MM.1S (cell line): ENCODE results near the gene SLC44A5.

Source experiments
- DNase-seq: peaks from one replicate; pipeline ENCODE4 v3.0.0-alpha.2; 2015
- H2AFZ ChIP-seq: fragments of 300-600 bp; sonication (generic); 2 replicates; pipeline ENCODE4 v1.6.0; 2016; ENCODE audit warnings: antibody characterized with exemption, low read length
- H3F3A ChIP-seq: fragments of 300-600 bp; sonication (generic); 2 replicates; pipeline ENCODE4 v1.6.1; 2016; ENCODE audit warnings: mild to moderate bottlenecking, antibody characterized with exemption, low read length, moderate library complexity, mixed read lengths; ENCODE audit not compliant: insufficient read depth
- H3K27ac ChIP-seq: fragments of 300-600 bp; sonication (generic); 2 replicates; pipeline ENCODE4 v1.5.1; 2016; ENCODE audit warnings: mild to moderate bottlenecking, low read length
- H3K27me3 ChIP-seq: fragments of 300-600 bp; sonication (generic); replicated peaks from 2 replicates; pipeline ENCODE4 v1.6.0; 2016; ENCODE audit warnings: low read length; ENCODE audit not compliant: insufficient read depth
- H3K36me3 ChIP-seq: fragments of 300-600 bp; sonication (generic); replicated peaks from 2 replicates; pipeline ENCODE4 v1.6.1; 2016; ENCODE audit warnings: mild to moderate bottlenecking, low read length, mixed read lengths; ENCODE audit not compliant: insufficient read depth
- H3K4me1 ChIP-seq: fragments of 300-600 bp; sonication (generic); 2 replicates; pipeline ENCODE4 v1.6.1; 2016; ENCODE audit warnings: low read length, mixed read lengths
- H3K4me2 ChIP-seq: fragments of 300-600 bp; sonication (generic); 2 replicates; pipeline ENCODE4 v1.6.0; 2016; ENCODE audit warnings: low read depth, low read length
- H3K4me3 ChIP-seq: fragments of 300-600 bp; sonication (generic); 2 replicates; pipeline ENCODE4 v1.5.1; 2016; ENCODE audit warnings: low read length, mixed read lengths
- H3K79me2 ChIP-seq: fragments of 300-600 bp; sonication (generic); 2 replicates; pipeline ENCODE4 v1.6.1; 2016; ENCODE audit warnings: mixed run types, low read length, mixed read lengths
- H3K9ac ChIP-seq: fragments of 300-600 bp; sonication (generic); 2 replicates; pipeline ENCODE4 v1.6.1; 2016; ENCODE audit warnings: low read length, mixed read lengths
- H3K9me2 ChIP-seq: fragments of 300-600 bp; sonication (generic); replicated peaks from 2 replicates; pipeline ENCODE4 v1.6.1; 2016; ENCODE audit warnings: mild to moderate bottlenecking, low read length, mixed read lengths; ENCODE audit not compliant: insufficient read depth
- H3K9me3 ChIP-seq: fragments of 300-600 bp; sonication (generic); replicated peaks from 2 replicates; pipeline ENCODE4 v1.6.1; 2016; ENCODE audit warnings: mild to moderate bottlenecking, low read length, mixed read lengths; ENCODE audit not compliant: insufficient read depth
- H4K20me1 ChIP-seq: fragments of 300-600 bp; sonication (generic); 2 replicates; pipeline ENCODE4 v1.6.1; 2016; ENCODE audit warnings: mild to moderate bottlenecking, low read length, moderate library complexity, mixed read lengths; ENCODE audit not compliant: insufficient read depth
- CTCF ChIP-seq: fragments of 300-600 bp; sonication (generic); IDR thresholded peaks from 2 replicates; pipeline ENCODE4 v1.5.1; 2016; ENCODE audit warnings: antibody characterized with exemption, low read length, mixed read lengths
- EZH2 ChIP-seq: fragments of 300-600 bp; sonication (generic); optimal IDR thresholded peaks from 2 replicates; pipeline ENCODE3; 2017; ENCODE audit warnings: low read depth, mild to moderate bottlenecking, antibody characterized with exemption, low read length, mixed read lengths
- EZH2phosphoT487 ChIP-seq: fragments of 300-600 bp; sonication (generic); IDR thresholded peaks from 2 replicates; pipeline ENCODE4 v1.6.1; 2018; ENCODE audit warnings: antibody characterized with exemption, low read length

The SLC44A5 gene

GRCh38 chr1:75426688-75427087, 184.2 kb downstream of the SLC44A5 start:
- no peak overlapping the region for H3K27ac ChIP-seq
- H3K36me3 ChIP-seq, result no peaks in the 10 kb centered on the region
- no peaks in the 10 kb centered on the region for H3F3A ChIP-seq
- no peaks in the 10 kb centered on the region for H4K20me1 ChIP-seq
- H2AFZ ChIP-seq, result no peak overlapping the region
- 0 out of 2 replicates have a peak, but pooled peaks cover 2% of the 10 kb centered on the region for H3K9me3 ChIP-seq
- H3K9ac ChIP-seq, result no peak overlapping the region
- no peaks in the 10 kb centered on the region for H3K9me2 ChIP-seq
- no peak overlapping the region for H3K4me2 ChIP-seq
- no peak for TF ChIP-seq EZH2
- H3K4me1 ChIP-seq, result no peaks in the 10 kb centered on the region
- no peak for DNase-seq
- H3K27me3 ChIP-seq, result no peaks in the 10 kb centered on the region
- H3K4me3 ChIP-seq, result no peak overlapping the region
- H3K79me2 ChIP-seq, result no peaks in the 10 kb centered on the region

- TF ChIP-seq CTCF, result no peak
- no peak for TF ChIP-seq EZH2phosphoT487
- TF ChIP-seq EZH2, result no peak
- H3K4me2 ChIP-seq, result no peak overlapping the region
- no peaks in the 10 kb centered on the region for H3K4me1 ChIP-seq
- H3K27ac ChIP-seq, result no peak overlapping the region
- H3K9ac ChIP-seq, result no peak overlapping the region
- H4K20me1 ChIP-seq, result no peaks in the 10 kb centered on the region
- H3K9me2 ChIP-seq, result no peaks in the 10 kb centered on the region
- no peak for DNase-seq
- 0 out of 2 replicates have a peak, but pooled peaks cover 2% of the 10 kb centered on the region for H3K9me3 ChIP-seq
- H3K27me3 ChIP-seq, result no peaks in the 10 kb centered on the region
- H3K79me2 ChIP-seq, result no peaks in the 10 kb centered on the region
- no peak overlapping the region for H2AFZ ChIP-seq
- H3K36me3 ChIP-seq, result no peaks in the 10 kb centered on the region
- H3F3A ChIP-seq, result no peaks in the 10 kb centered on the region
- no peak overlapping the region for H3K4me3 ChIP-seq
Observed at GRCh38 chr1:75425001-75425650, 185.8 kb downstream of the SLC44A5 start.

- Histone ChIP-seq H3K4me1 (no peaks in the 10 kb centered on the region), H3F3A (no peaks in the 10 kb centered on the region), H4K20me1 (no peaks in the 10 kb centered on the region), H3K9me3 (0 out of 2 replicates have a peak, but pooled peaks cover 2% of the 10 kb centered on the region), H3K9ac (no peak overlapping the region), H3K27me3 (no peaks in the 10 kb centered on the region), H3K27ac (no peak overlapping the region), H2AFZ (no peak overlapping the region), H3K9me2 (no peaks in the 10 kb centered on the region), H3K4me3 (no peak overlapping the region), H3K4me2 (no peak overlapping the region), H3K36me3 (no peaks in the 10 kb centered on the region), H3K79me2 (no peaks in the 10 kb centered on the region)
- TF ChIP-seq CTCF (no peak), EZH2phosphoT487 (no peak), EZH2 (no peak)
- DNase-seq, result no peak
Observed at GRCh38 chr1:75423616-75424015, 187.3 kb downstream of the SLC44A5 start.

- Histone ChIP-seq H3K9me2 (no peaks in the 10 kb centered on the region), H3K9ac (no peak overlapping the region), H3K4me1 (no peaks in the 10 kb centered on the region), H2AFZ (no peak overlapping the region), H3K27ac (no peak overlapping the region), H3F3A (no peaks in the 10 kb centered on the region), H3K4me3 (no peak overlapping the region), H3K4me2 (no peak overlapping the region), H3K27me3 (no peaks in the 10 kb centered on the region), H3K9me3 (0 out of 2 replicates have a peak, but pooled peaks cover 2% of the 10 kb centered on the region), H3K36me3 (no peaks in the 10 kb centered on the region), H4K20me1 (no peaks in the 10 kb centered on the region), H3K79me2 (no peaks in the 10 kb centered on the region)
- TF ChIP-seq EZH2phosphoT487, result no peak
- TF ChIP-seq CTCF, result no peak
- no peak for TF ChIP-seq EZH2
- no peak for DNase-seq
Observed at GRCh38 chr1:75423136-75423535, 187.8 kb downstream of the SLC44A5 start.
